Left ventricle myocardium inferior (tissue), 1 donor: ENCODE results near the gene CALHM6. TPM values are rescaled to one million over a fixed set of nuclear protein-coding genes. Genes with fewer than 3 reads are reported as not detected.

Source experiments
- DNase-seq: peaks from one replicate; pipeline ENCODE4 v3.0.0-alpha.2; 2020
- H3K27ac ChIP-seq: fragments of 200-600 bp; replicated peaks from 2 replicates; pipeline ENCODE4 v1.8.0; 2021
- H3K27me3 ChIP-seq: fragments of 200-600 bp; 2 replicates; pipeline ENCODE4 v1.8.0; 2021; ENCODE audit warnings: low read depth
- H3K36me3 ChIP-seq: fragments of 200-600 bp; 2 replicates; pipeline ENCODE4 v1.8.0; 2021
- H3K4me1 ChIP-seq: fragments of 200-600 bp; 2 replicates; pipeline ENCODE4 v1.8.0; 2021
- H3K4me3 ChIP-seq: fragments of 200-600 bp; 2 replicates; pipeline ENCODE4 v1.8.0; 2021; ENCODE audit warnings: mild to moderate bottlenecking, moderate library complexity
- H3K9me3 ChIP-seq: fragments of 200-600 bp; replicated peaks from 2 replicates; pipeline ENCODE4 v1.8.0; 2021
- CTCF ChIP-seq: fragments of 200-600 bp; IDR thresholded peaks from 2 replicates; pipeline ENCODE4 v1.8.0; 2021; ENCODE audit warnings: antibody characterized with exemption, mild to moderate bottlenecking, borderline replicate concordance
- intact Hi-C: fragments of 100-400 bp; cut with micrococcal nuclease; formaldehyde crosslinking; loops from one replicate; pipeline ENCODE4 v1.11.0; 2022
- total RNA-seq: library from RNA; stranded (reverse); fragmentation: NEBNext Ultra II Directional; extraction: Animal tissue kit (Norgen Biotek cat#: 25700); gene quantifications from one replicate; pipeline ENCODE4 v1.2.1, GENCODE V29; 2021
- donor health status: DM: no; HTN: yes; CAD: no; lungs with severe emphysema.

Gene CALHM6
- total RNA-seq, 1 donor from 2014 or later = 1.7 TPM

GRCh38 chr6:116450769-116451740 is 10.1 kb upstream of the CALHM6 start:
- Histone ChIP-seq H3K27me3 (no peaks in the 10 kb centered on the region), H3K4me1 (no peaks in the 10 kb centered on the region), H3K9me3 (no peaks in the 10 kb centered on the region), H3K36me3 (no peaks in the 10 kb centered on the region), H3K4me3 (no peak overlapping the region), H3K27ac (no peak overlapping the region)
- intact Hi-C loops = no loop called here
- no peak for DNase-seq
- TF ChIP-seq CTCF = no peak

- TF ChIP-seq CTCF = no peak
- Histone ChIP-seq H3K4me3 (no peak overlapping the region), H3K27ac (no peak overlapping the region)
Observed at GRCh38 chr6:116451916-116452315, 9.3 kb upstream of the CALHM6 start.

GRCh38 chr6:116452531-116452930 is 8.6 kb upstream of the CALHM6 start:
- no peaks in the 10 kb centered on the region for H3K4me1 ChIP-seq
- no peaks in the 10 kb centered on the region for H3K9me3 ChIP-seq
- no peaks in the 10 kb centered on the region for H3K36me3 ChIP-seq
- H3K27me3 ChIP-seq = no peaks in the 10 kb centered on the region
- DNase-seq = no peak
- intact Hi-C loops = no loop called here
- H3K4me3 ChIP-seq = no peak overlapping the region
- H3K27ac ChIP-seq = no peak overlapping the region
- no peak for TF ChIP-seq CTCF

More at GRCh38 chr6:116451916-116452315, 9.3 kb upstream of the CALHM6 start:
- Histone ChIP-seq H3K27me3 (no peaks in the 10 kb centered on the region), H3K36me3 (no peaks in the 10 kb centered on the region), H3K4me1 (no peaks in the 10 kb centered on the region), H3K9me3 (no peaks in the 10 kb centered on the region)
- no peak for DNase-seq
- intact Hi-C loops = no loop called here

GRCh38 chr6:116456106-116456505 is 5.1 kb upstream of the CALHM6 start:
- intact Hi-C loops = no loop called here
- DNase-seq = no peak
- H3K36me3 ChIP-seq = no peaks in the 10 kb centered on the region
- no peaks in the 10 kb centered on the region for H3K4me1 ChIP-seq
- no peak for TF ChIP-seq CTCF
- no peak overlapping the region for H3K4me3 ChIP-seq
- H3K9me3 ChIP-seq = no peaks in the 10 kb centered on the region
- no peaks in the 10 kb centered on the region for H3K27me3 ChIP-seq
- no peak overlapping the region for H3K27ac ChIP-seq

- Histone ChIP-seq H3K4me1 (peaks cover 7% of the 10 kb centered on the region), H3K36me3 (no peaks in the 10 kb centered on the region), H3K27ac (no peak overlapping the region), H3K9me3 (no peaks in the 10 kb centered on the region), H3K4me3 (no peak overlapping the region), H3K27me3 (no peaks in the 10 kb centered on the region)
- no peak for TF ChIP-seq CTCF
- no peak for DNase-seq
- intact Hi-C loops = no loop called here
Observed at GRCh38 chr6:116456927-116457326, 4.2 kb upstream of the CALHM6 start.
